Lung microvascular endothelial cell (primary cell): ENCODE data around the gene RAB6C. TPM values are rescaled to one million over a fixed set of nuclear protein-coding genes. Genes with fewer than 3 reads are reported as not detected.
A peak's percentile ranks its signal among the peaks of the same experiment; 100 is the strongest.
"Not testable (repeated sequence)": the region's sequence is repeated elsewhere in the genome, so short reads cannot be mapped to it uniquely, and the experiment has no call there.

Source experiments
- DNase-seq, 2 donors: peaks; one replicate each; pipeline versions ENCODE4 v3.0.0 to v3.0.0-alpha.2; 2010; ENCODE audit warnings: low read depth in 2 of 2
- total RNA-seq: library from RNA; depleted of rRNA; stranded (reverse); fragments of >200 nt; gene quantifications from 2 replicates; pipeline ENCODE4 v1.2.1, GENCODE V29; 2014

Gene RAB6C
- total RNA-seq, 1 donor from 2014 or later: under 0.01 TPM

DNA sequence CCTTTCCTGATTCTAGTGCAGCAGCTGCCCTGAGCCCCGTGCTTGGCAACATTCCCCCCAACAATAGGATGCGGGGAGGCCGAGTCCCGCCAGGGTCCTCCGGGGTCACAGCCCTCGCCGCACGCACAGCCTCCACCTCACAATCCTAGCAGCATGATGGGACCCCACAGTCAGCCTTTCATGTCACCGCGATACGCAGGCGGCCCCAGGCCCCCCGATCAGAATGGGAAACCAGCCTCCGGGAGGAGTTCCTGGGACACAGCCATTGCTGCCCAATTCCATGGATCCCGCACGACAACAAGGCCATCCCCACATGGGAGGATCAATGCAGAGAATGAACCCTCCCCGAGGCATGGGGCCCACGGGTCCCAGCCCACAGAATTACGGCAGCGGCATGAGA, 13.7 kb downstream of the RAB6C start:
- not testable (repeated sequence) for DNase-seq

DNA sequence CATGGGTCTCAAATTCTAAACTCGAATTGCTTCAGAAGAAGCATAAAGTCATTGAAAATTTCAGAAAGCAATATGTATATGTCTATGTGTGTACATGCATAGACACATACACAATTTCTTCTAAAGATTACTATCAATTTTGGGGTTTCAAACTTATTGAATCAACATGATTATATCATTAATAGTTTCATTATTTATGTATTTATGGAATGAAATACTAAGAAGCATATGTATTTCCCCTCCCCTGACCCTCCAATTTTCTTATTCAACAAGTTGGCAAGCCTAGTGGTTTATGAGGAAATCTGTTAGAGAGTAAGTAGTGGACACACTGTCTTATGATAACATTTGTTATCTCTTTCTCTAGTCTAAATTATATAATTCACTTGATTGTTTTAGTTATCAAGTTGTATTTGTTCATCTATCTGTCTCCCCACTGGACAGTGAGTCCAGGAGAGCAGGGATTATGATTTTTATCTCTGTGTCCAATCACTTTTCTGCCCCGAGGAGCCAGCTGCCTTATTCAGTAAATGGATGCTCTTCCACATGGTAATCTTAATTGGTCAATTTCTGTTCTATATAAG, 17.3 kb downstream of the RAB6C start:
- not testable (repeated sequence) for DNase-seq

DNA sequence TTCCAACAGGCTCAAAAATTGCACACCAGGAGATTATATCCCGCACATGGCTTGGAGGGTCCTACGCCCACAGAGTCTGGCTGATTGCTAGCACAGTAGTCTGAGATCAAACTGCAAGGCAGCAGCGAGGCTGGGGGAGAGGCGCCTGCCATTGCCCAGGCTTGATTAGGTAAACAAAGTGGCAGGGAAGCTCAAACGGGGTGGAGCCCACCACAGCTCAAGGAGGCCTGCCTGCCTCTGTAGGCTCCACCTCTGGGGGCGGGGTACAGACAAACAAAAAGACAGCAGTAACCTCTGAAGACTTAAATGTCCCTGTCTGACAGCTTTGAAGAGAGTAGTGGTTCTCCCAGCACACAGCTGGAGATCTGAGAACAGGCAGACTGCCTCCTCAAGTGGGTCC, 19.3 kb downstream of the RAB6C start:
- not testable (repeated sequence) for DNase-seq

DNA sequence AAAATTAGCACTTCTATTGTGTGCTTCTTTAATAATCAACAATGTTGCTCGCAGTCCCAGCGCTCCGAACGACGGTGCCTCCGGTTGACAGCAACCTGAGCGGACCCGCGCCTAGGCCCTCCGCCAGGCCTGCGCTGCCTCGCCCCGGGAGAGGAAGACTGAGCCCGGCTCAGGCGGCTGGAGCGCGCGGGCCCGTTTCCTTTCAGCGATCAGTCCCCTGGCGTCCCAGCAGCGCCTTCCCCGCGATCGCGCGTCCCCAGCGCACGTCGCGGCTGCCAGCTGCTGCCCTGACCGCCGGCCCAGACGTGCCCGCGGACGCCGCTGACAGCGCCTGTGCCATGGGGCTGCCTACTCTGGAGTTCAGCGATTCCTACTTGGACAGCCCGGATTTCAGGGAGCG, 26.4 kb downstream of the RAB6C start:
- DNase-seq: peak in 1 of 2 donors; percentile 0

DNA sequence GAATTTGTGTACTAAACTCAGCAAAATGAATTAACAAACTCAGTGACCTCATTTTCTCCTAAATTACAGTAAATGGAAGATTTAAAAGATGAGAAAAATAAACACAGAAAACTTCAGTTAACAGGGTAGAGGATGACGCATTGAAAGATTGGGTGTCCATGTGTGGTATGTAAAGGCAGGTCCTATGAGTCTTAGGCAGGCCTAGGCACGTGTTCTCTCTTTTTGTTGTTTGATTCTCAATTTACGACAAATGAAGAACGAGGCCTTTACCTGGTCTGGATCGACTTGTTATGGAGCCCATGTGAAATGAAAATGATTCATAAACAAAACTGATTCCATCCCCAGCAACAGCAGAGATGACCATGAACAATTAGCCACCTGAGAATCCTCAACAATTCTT, 37.2 kb downstream of the RAB6C start:
- not testable (repeated sequence) for DNase-seq

DNA sequence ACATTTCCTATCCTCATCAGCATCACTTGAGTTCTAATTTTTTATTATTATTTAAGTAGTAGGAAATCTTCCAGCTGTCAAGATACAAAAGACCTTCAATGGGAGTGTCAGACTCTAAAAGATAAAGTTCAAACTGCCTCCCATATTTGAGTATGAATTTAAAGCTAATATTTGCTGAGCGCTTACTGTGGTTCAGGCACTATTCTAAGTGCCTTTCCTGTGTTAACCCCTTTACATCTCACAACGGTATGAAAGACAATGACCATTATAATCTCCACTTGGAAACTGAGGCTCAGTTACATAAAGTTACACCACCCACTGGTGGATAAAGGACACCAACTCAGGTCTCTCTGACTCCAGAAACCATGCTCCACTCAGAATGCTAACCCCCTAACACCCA, 39.9 kb downstream of the RAB6C start:
- no peak for DNase-seq

DNA sequence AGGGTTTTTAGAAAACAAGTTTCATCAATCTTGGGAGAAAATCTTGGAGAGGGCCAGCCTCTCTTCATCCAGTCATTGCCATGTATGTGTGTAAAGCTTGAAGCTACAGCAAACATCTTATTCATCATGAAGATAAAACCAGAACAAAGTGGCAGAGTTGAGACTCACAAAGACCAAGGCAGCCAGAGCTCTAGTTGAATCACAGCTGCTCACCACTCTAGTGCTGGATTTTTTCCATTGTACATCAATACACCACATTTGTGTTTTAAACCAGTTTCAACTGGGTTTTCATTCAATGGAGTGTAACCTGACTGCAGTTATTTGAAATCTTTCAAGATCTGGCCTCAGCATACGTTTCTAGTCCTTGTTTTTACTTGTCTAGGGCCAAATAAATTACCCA, 40.6 kb downstream of the RAB6C start:
- not testable (repeated sequence) for DNase-seq

DNA sequence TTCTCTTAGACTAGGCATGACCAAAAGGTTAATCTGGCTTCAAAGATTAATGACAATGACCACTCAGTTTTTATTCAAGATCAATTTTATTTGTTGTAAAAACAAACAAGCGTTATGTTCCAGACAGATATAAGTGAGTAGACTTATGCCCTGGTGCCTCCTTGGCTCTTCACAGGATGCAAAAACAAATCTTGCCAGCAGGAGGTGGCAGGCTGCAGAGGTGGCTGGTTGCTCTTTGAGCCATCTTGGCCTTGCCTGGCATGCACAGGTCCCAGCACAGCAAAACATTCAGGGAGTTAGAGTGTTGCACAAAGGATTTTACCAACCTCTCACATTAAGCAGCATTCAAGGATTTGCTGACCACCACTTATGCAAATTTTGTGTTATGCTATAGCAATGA, 46.5 kb downstream of the RAB6C start:
- peak; percentile 13 to 35 for DNase-seq

Other genes starting within 250 kb of the RAB6C start
- gene POTEF, start 149.6 kb downstream of the RAB6C start, total RNA-seq: 0.20 and 0.22 TPM in 2 replicates
- gene CCDC74B, start 165.4 kb downstream of the RAB6C start, total RNA-seq: 0.79 and 1.5 TPM in 2 replicates
- gene SMPD4, start 201.9 kb downstream of the RAB6C start, total RNA-seq: 9.8 and 10.1 TPM in 2 replicates
- gene MZT2B, start 202.6 kb downstream of the RAB6C start, total RNA-seq: 201 and 373 TPM in 2 replicates
- not detected in 2 replicates for gene TUBA3E, start 218.8 kb downstream of the RAB6C start, total RNA-seq